Peyer's patch (tissue), 4 donors: Measurements from ENCODE around the gene CYFIP1.

Experiments used
- CTCF ChIP-seq, 6 experiments: fragments of 450-650 bp in 4 of 6; fragments of 200-600 bp in 2 of 6; sonication (generic) in 1 of 6; IDR thresholded peaks; one replicate each; pipeline ENCODE4 v1.5.1; 2017 to 2019; ENCODE audit warnings: antibody characterized with exemption in 6 of 6, mild to moderate bottlenecking in 3 of 6, moderate library complexity in 1 of 6
- POLR2A ChIP-seq, 2 donors: fragments of 450-650 bp; IDR thresholded peaks; one replicate each; pipeline ENCODE4 v1.5.1; 2017; ENCODE audit warnings: antibody characterized with exemption in 2 of 2, mild to moderate bottlenecking in 2 of 2, moderate library complexity in 2 of 2

- TF ChIP-seq CTCF (IDR thresholded peaks at IDR 0.05) (no peak), POLR2A (IDR thresholded peaks at IDR 0.05) (no peak)
Observed at GRCh38 chr15:23002920-23003319, 22.8 kb upstream of the CYFIP1 start.
